Stimulated activated CD4-positive, alpha-beta T cell treated with anti-CD3 and anti-CD28 coated beads, Interleukin-15, amount 100 ng/mL, for 48 hours (primary cell): ENCODE measurements around the gene SERTAD2.

Source experiments
- DNase-seq, 2 donors: peaks; one replicate each; pipeline ENCODE4 v3.0.0-alpha.2; 2020; ENCODE audit warnings: low read depth in 2 of 2

Gene SERTAD2

GRCh38 chr2:64607381-64608304, 46.1 kb downstream of the SERTAD2 start:
- DNase-seq = no peak

GRCh38 chr2:64606479-64607363, 47.0 kb downstream of the SERTAD2 start:
- peak; percentile 87 to 89 for DNase-seq

- DNase-seq = no peak
Measured at GRCh38 chr2:64605991-64606478, 47.7 kb downstream of the SERTAD2 start.

GRCh38 chr2:64605026-64605471, 48.7 kb downstream of the SERTAD2 start:
- no peak for DNase-seq

GRCh38 chr2:64604155-64604554, 49.6 kb downstream of the SERTAD2 start:
- no peak for DNase-seq

- no peak for DNase-seq
Measured at GRCh38 chr2:64602436-64602835, 51.3 kb downstream of the SERTAD2 start.

- DNase-seq = no peak
Measured at GRCh38 chr2:64601785-64602391, 51.8 kb downstream of the SERTAD2 start.

GRCh38 chr2:64601034-64601754, 52.5 kb downstream of the SERTAD2 start:
- no peak for DNase-seq

- no peak for DNase-seq
Measured at GRCh38 chr2:64599469-64599868, 54.2 kb downstream of the SERTAD2 start.

GRCh38 chr2:64598226-64598625, 55.5 kb downstream of the SERTAD2 start:
- no peak for DNase-seq

GRCh38 chr2:64595397-64596176, 58.1 kb downstream of the SERTAD2 start:
- no peak for DNase-seq

GRCh38 chr2:64594226-64594989, 59.3 kb downstream of the SERTAD2 start:
- DNase-seq = no peak

GRCh38 chr2:64593035-64593655, 60.6 kb downstream of the SERTAD2 start:
- DNase-seq = no peak

- DNase-seq = no peak
Measured at GRCh38 chr2:64591188-64591587, 62.5 kb downstream of the SERTAD2 start.

- DNase-seq = no peak
Measured at GRCh38 chr2:64587561-64587960, 66.2 kb downstream of the SERTAD2 start.

- no peak for DNase-seq
Measured at GRCh38 chr2:64586883-64587481, 66.7 kb downstream of the SERTAD2 start.

GRCh38 chr2:64586054-64586453, 67.7 kb downstream of the SERTAD2 start:
- DNase-seq = no peak

- DNase-seq = no peak
Measured at GRCh38 chr2:64582774-64583340, 70.9 kb downstream of the SERTAD2 start.
